ENCODE measurements around the gene PRDM8.

PRDM8 gene

DNA sequence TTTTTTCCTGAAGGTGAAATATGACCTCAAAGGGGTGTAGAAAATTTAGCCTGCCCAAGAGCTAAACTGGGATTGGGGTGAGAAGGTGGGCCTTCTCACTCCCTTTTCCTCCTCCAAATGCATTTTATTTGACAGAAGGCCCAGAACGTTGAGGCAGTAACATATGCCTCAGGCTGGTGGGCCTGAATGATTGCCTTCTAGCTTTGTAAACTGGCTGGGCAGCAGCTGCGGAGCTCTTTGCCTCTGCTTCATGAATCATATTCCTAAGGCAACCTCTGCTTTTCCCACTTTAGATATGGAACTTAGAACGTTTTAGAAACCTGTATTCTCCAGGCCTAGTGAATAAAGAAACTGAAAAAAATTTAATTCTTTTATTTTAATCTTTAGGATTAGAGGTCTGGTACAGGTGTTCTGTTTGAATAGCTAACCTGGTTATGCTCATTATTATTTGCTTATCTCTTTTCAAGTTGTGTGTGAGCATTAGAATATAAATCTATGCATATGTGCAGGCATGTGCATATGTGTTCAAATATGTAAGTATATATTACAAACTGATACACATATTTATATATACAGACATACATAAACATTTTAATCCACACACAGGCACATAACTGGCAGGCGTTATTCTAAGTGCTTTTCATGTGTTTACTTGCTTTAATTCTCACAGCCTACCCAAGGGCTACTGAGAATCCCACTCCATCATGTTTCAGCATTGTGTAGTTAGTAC lies 11.5 kb downstream of the PRDM8 start:
- ChIA-PET POLR2A (no interaction called here), CTCF (interaction anchor here (0.7 to 1.2 kb wide), 3 partner anchors 24 to 1256 kb away, joined by 3 to 4 read pairs (median 3); no protein-coding TSS in a partner anchor)
- no peaks in the 10 kb centered on the region for H3K36me3 ChIP-seq (ENCODE audit: control insufficient read depth in 2 of 2, insufficient read depth in 1 of 2, low read length in 2 of 2)
- no peaks in the 10 kb centered on the region for H3K4me1 ChIP-seq (ENCODE audit: control insufficient read depth, insufficient read depth, low read length)
- no peaks in the 10 kb centered on the region for H3K9me3 ChIP-seq (ENCODE audit: control insufficient read depth, insufficient read depth, low read depth, low read length)
- H3K27ac ChIP-seq (ENCODE audit: extremely low read depth, low read depth, low read length): no peak overlapping the region
- no peak overlapping the region for H3K4me3 ChIP-seq (ENCODE audit: low read depth, low read length)
- no peak for TF ChIP-seq ZNF501 (tag by site-specific recombination; IDR thresholded peaks at IDR 0.05)
- no peak for TF ChIP-seq ZNF76 (tag by site-specific recombination; IDR thresholded peaks at IDR 0.05; ENCODE audit: borderline replicate concordance, low read depth)

- no peak overlapping the region for H3K27ac ChIP-seq (ENCODE audit: extremely low read depth, low read depth, low read length)
- H3K36me3 ChIP-seq (ENCODE audit: control insufficient read depth in 2 of 2, insufficient read depth in 1 of 2, low read length in 2 of 2): no peaks in the 10 kb centered on the region
- no peaks in the 10 kb centered on the region for H3K9me3 ChIP-seq (ENCODE audit: control insufficient read depth, insufficient read depth, low read depth, low read length)
- ChIA-PET CTCF (interaction anchor here (1.1 to 1.2 kb wide), 2 partner anchors 120 to 1256 kb away, joined by 3 to 4 read pairs; no protein-coding TSS in a partner anchor), POLR2A (no interaction called here)
- no peak overlapping the region for H3K4me3 ChIP-seq (ENCODE audit: low read depth, low read length)
- TF ChIP-seq WT1 (tag by site-specific recombination; IDR thresholded peaks at IDR 0.05) (no peak), OSR2 (tag by site-specific recombination; IDR thresholded peaks at IDR 0.05) (no peak), ZNF133 (tag by site-specific recombination; IDR thresholded peaks at IDR 0.05) (no peak), BCL11A (tag by site-specific recombination; IDR thresholded peaks at IDR 0.05; ENCODE audit: low read depth) (no peak), ZNF26 (tag by site-specific recombination; IDR thresholded peaks at IDR 0.05) (no peak), ZNF266 (tag by site-specific recombination; IDR thresholded peaks at IDR 0.05; ENCODE audit: low read depth) (no peak), ZNF621 (tag by site-specific recombination; IDR thresholded peaks at IDR 0.05) (no peak), ZNF248 (tag by site-specific recombination; IDR thresholded peaks at IDR 0.05) (no peak), ZNF48 (tag by site-specific recombination; IDR thresholded peaks at IDR 0.05) (no peak), ZBTB48 (tag by site-specific recombination; IDR thresholded peaks at IDR 0.05) (no peak)
- TF ChIP-seq, protein P1, sequence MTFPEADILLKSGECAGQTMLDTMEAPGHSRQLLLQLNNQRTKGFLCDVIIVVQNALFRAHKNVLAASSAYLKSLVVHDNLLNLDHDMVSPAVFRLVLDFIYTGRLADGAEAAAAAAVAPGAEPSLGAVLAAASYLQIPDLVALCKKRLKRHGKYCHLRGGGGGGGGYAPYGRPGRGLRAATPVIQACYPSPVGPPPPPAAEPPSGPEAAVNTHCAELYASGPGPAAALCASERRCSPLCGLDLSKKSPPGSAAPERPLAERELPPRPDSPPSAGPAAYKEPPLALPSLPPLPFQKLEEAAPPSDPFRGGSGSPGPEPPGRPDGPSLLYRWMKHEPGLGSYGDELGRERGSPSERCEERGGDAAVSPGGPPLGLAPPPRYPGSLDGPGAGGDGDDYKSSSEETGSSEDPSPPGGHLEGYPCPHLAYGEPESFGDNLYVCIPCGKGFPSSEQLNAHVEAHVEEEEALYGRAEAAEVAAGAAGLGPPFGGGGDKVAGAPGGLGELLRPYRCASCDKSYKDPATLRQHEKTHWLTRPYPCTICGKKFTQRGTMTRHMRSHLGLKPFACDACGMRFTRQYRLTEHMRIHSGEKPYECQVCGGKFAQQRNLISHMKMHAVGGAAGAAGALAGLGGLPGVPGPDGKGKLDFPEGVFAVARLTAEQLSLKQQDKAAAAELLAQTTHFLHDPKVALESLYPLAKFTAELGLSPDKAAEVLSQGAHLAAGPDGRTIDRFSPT (tag by site-specific recombination; IDR thresholded peaks at IDR 0.05): no peak
- TF ChIP-seq, protein P2, sequence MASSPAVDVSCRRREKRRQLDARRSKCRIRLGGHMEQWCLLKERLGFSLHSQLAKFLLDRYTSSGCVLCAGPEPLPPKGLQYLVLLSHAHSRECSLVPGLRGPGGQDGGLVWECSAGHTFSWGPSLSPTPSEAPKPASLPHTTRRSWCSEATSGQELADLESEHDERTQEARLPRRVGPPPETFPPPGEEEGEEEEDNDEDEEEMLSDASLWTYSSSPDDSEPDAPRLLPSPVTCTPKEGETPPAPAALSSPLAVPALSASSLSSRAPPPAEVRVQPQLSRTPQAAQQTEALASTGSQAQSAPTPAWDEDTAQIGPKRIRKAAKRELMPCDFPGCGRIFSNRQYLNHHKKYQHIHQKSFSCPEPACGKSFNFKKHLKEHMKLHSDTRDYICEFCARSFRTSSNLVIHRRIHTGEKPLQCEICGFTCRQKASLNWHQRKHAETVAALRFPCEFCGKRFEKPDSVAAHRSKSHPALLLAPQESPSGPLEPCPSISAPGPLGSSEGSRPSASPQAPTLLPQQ (tag by site-specific recombination; IDR thresholded peaks at IDR 0.05): no peak
- no peaks in the 10 kb centered on the region for H3K4me1 ChIP-seq (ENCODE audit: control insufficient read depth, insufficient read depth, low read length)
Measured at GRCh38 chr4:80209340-80209701, 12.0 kb downstream of the PRDM8 start.

GRCh38 chr4:80210549-80210948 lies 13.2 kb downstream of the PRDM8 start:
- no peak overlapping the region for H3K27ac ChIP-seq (ENCODE audit: extremely low read depth, low read depth, low read length)
- ChIA-PET POLR2A (no interaction called here), CTCF (no interaction called here)
- H3K4me3 ChIP-seq (ENCODE audit: low read depth, low read length): no peak overlapping the region
- no peaks in the 10 kb centered on the region for H3K9me3 ChIP-seq (ENCODE audit: control insufficient read depth, insufficient read depth, low read depth, low read length)
- no peaks in the 10 kb centered on the region for H3K4me1 ChIP-seq (ENCODE audit: control insufficient read depth, insufficient read depth, low read length)
- H3K36me3 ChIP-seq (ENCODE audit: control insufficient read depth in 2 of 2, insufficient read depth in 1 of 2, low read length in 2 of 2): no peaks in the 10 kb centered on the region
- TF ChIP-seq GFI1B (tag by site-specific recombination; IDR thresholded peaks at IDR 0.05) (no peak), ZNF10 (tag by site-specific recombination; IDR thresholded peaks at IDR 0.05) (no peak), ZNF394 (tag by site-specific recombination; IDR thresholded peaks at IDR 0.05; ENCODE audit: borderline replicate concordance) (no peak), ZNF121 (tag by site-specific recombination; IDR thresholded peaks at IDR 0.05) (no peak), ZNF76 (tag by site-specific recombination; IDR thresholded peaks at IDR 0.05; ENCODE audit: borderline replicate concordance, low read depth) (no peak), KLF9 (tag by site-specific recombination; IDR thresholded peaks at IDR 0.05; ENCODE audit: low read depth) (no peak), ZNF645 (tag by site-specific recombination; IDR thresholded peaks at IDR 0.05) (no peak)
- TF ChIP-seq, protein P3, sequence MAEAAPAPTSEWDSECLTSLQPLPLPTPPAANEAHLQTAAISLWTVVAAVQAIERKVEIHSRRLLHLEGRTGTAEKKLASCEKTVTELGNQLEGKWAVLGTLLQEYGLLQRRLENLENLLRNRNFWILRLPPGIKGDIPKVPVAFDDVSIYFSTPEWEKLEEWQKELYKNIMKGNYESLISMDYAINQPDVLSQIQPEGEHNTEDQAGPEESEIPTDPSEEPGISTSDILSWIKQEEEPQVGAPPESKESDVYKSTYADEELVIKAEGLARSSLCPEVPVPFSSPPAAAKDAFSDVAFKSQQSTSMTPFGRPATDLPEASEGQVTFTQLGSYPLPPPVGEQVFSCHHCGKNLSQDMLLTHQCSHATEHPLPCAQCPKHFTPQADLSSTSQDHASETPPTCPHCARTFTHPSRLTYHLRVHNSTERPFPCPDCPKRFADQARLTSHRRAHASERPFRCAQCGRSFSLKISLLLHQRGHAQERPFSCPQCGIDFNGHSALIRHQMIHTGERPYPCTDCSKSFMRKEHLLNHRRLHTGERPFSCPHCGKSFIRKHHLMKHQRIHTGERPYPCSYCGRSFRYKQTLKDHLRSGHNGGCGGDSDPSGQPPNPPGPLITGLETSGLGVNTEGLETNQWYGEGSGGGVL (tag by site-specific recombination; IDR thresholded peaks at IDR 0.05): no peak
- TF ChIP-seq, protein P2 (tag by site-specific recombination; IDR thresholded peaks at IDR 0.05): no peak
